WTC11 (cell line): ENCODE data around the gene SPTBN4. TPM values are rescaled to one million over a fixed set of nuclear protein-coding genes. Genes with fewer than 3 reads are reported as not detected.

Experiments used
- ATAC-seq: fragments of 200-7000 bp; cut with Tn5 transposase; 2 replicates; pipeline ENCODE4 v1.10.0; 2021; ENCODE audit warnings: mild to moderate bottlenecking, moderate library complexity
- CTCF ChIA-PET: fragments of 300-600 bp; sonication (Branson Sonifier 250); formaldehyde crosslinking; loops from one replicate; lab custom pipeline; 2021; ENCODE audit warnings: antibody characterized with exemption; lab: Charles Lee
- POLR2A ChIA-PET: fragments of 350-600 bp; sonication (Branson Sonifier 250); formaldehyde crosslinking; loops from one replicate; lab custom pipeline; 2021; ENCODE audit warnings: antibody characterized with exemption; lab: Charles Lee
- DNase-seq: peaks from one replicate; pipeline ENCODE4 v3.0.0; 2021; ENCODE audit warnings: low spot score
- H3K27ac Mint-ChIP-seq: 2 replicates; pipeline ENCODE4 v1.8.0; 2021; ENCODE audit warnings: mixed read lengths
- H3K27me3 Mint-ChIP-seq: 2 replicates; pipeline ENCODE4 v1.8.0; 2021; ENCODE audit warnings: low read depth, mild to moderate bottlenecking, moderate library complexity, mixed read lengths
- H3K36me3 Mint-ChIP-seq: 2 replicates; pipeline ENCODE4 v1.8.0; 2021; ENCODE audit warnings: mixed read lengths
- H3K4me1 Mint-ChIP-seq: 2 replicates; pipeline ENCODE4 v1.8.0; 2022; ENCODE audit warnings: mixed read lengths
- H3K4me3 Mint-ChIP-seq: 2 replicates; pipeline ENCODE4 v1.8.0; 2021; ENCODE audit warnings: mild to moderate bottlenecking, moderate library complexity, mixed read lengths
- H3K9me3 Mint-ChIP-seq: 2 replicates; pipeline ENCODE4 v1.8.0; 2021; ENCODE audit warnings: mixed read lengths
- AR ChIP-seq: fragments of 250-450 bp; sonication (Bioruptor Pico); IDR thresholded peaks from 2 replicates; pipeline ENCODE4 v1.9.0; 2021; ENCODE audit warnings: mild to moderate bottlenecking
- E2F5 ChIP-seq: sonication (generic); formaldehyde crosslinking; IDR thresholded peaks from 2 replicates; pipeline ENCODE4 v1.8.1; 2022; ENCODE audit warnings: mild to moderate bottlenecking, moderate library complexity, missing genetic modification reagents
- FOXP1 ChIP-seq: sonication (generic); formaldehyde crosslinking; IDR thresholded peaks from 2 replicates; pipeline ENCODE4 v1.8.0; 2022; ENCODE audit warnings: missing genetic modification reagents, mild to moderate bottlenecking, moderate library complexity, borderline replicate concordance
- NFYB ChIP-seq: sonication (generic); formaldehyde crosslinking; conservative IDR thresholded peaks from 2 replicates; pipeline ENCODE4 v1.8.0; 2022; ENCODE audit warnings: low read depth, missing genetic modification reagents
- OVOL2 ChIP-seq: fragments of 250-450 bp; sonication (Bioruptor Pico); IDR thresholded peaks from 2 replicates; pipeline ENCODE4 v1.9.0; 2021; ENCODE audit warnings: mild to moderate bottlenecking, borderline replicate concordance
- PRDM15 ChIP-seq: sonication (generic); formaldehyde crosslinking; IDR thresholded peaks from 2 replicates; pipeline ENCODE4 v1.8.0; 2022; ENCODE audit warnings: missing genetic modification reagents
- TP53 ChIP-seq: sonication (generic); formaldehyde crosslinking; IDR thresholded peaks from 2 replicates; pipeline ENCODE4 v1.8.1; 2023; ENCODE audit warnings: mild to moderate bottlenecking, missing genetic modification reagents
- ZNF138 ChIP-seq: sonication (generic); formaldehyde crosslinking; conservative IDR thresholded peaks from 2 replicates; pipeline ENCODE4 v1.8.1; 2022; ENCODE audit warnings: mild to moderate bottlenecking, moderate library complexity, missing genetic modification reagents
- ZNF263 ChIP-seq: sonication (generic); formaldehyde crosslinking; IDR thresholded peaks from 2 replicates; pipeline ENCODE4 v1.8.1; 2022; ENCODE audit warnings: low read depth, mild to moderate bottlenecking, moderate library complexity, missing genetic modification reagents
- ZNF423 ChIP-seq: fragments of 250-450 bp; sonication (Bioruptor Pico); IDR thresholded peaks from 2 replicates; pipeline ENCODE4 v2.1.2; 2022; ENCODE audit warnings: mild to moderate bottlenecking, moderate library complexity
- total RNA-seq: library from RNA; stranded (reverse); gene quantifications from 3 replicates; pipeline ENCODE4 v1.2.3, GENCODE V29; 2021
- TF ChIP-seq, protein P1 (sequence below): sonication (generic); formaldehyde crosslinking; IDR thresholded peaks from 2 replicates; pipeline ENCODE4 v1.8.0; 2022; ENCODE audit warnings: mild to moderate bottlenecking, missing genetic modification reagents
- TF ChIP-seq, protein P2 (sequence below): sonication (generic); formaldehyde crosslinking; IDR thresholded peaks from 2 replicates; pipeline ENCODE4 v1.8.1; 2022; ENCODE audit warnings: mild to moderate bottlenecking, missing genetic modification reagents, moderate library complexity, borderline replicate concordance

The SPTBN4 gene
- total RNA-seq, 1 experiment from 2014 or later = 2.8 TPM

- H3K27me3 Mint-ChIP-seq = peaks cover under 1% of the 10 kb centered on the region
- peak overlapping the region; percentile 69 for H3K4me3 Mint-ChIP-seq
- CTCF ChIA-PET = interaction anchor here (1.3 to 2.8 kb wide), 10 partner anchors 13 to 181 kb away, joined by 3 to 55 read pairs (median 16); partner anchors contain the start of genes BLVRB and SERTAD3
These were observed 44.6 kb upstream of the SPTBN4 start for GRCh38 chr19:40421993-40422747.

GRCh38 chr19:40422748-40423566 lies 43.8 kb upstream of the SPTBN4 start:
- CTCF ChIA-PET = interaction anchor here (1.5 kb wide), 1 partner anchor 21 kb away, joined by 3 read pairs; the partner anchor contains the start of gene SERTAD3
- H3K9me3 Mint-ChIP-seq = no peaks in the 10 kb centered on the region
- H3K4me3 Mint-ChIP-seq = peak overlapping the region; percentile 69; the same call in 1 of the 2 replicates
- H3K4me1 Mint-ChIP-seq = peaks cover 16% of the 10 kb centered on the region
- peaks cover 3% of the 10 kb centered on the region for H3K27me3 Mint-ChIP-seq
- H3K36me3 Mint-ChIP-seq = no peaks in the 10 kb centered on the region; the same call in 1 of the 2 replicates
- ATAC-seq (no peak), DNase-seq (no peak)
- POLR2A ChIA-PET = no interaction called here
- TF ChIP-seq PRDM15 (CRISPR knock-in tag) (peak; percentile 55; the same call in 1 of the 2 replicates), ZNF138 (CRISPR knock-in tag) (no peak)
- TF ChIP-seq, protein P1, sequence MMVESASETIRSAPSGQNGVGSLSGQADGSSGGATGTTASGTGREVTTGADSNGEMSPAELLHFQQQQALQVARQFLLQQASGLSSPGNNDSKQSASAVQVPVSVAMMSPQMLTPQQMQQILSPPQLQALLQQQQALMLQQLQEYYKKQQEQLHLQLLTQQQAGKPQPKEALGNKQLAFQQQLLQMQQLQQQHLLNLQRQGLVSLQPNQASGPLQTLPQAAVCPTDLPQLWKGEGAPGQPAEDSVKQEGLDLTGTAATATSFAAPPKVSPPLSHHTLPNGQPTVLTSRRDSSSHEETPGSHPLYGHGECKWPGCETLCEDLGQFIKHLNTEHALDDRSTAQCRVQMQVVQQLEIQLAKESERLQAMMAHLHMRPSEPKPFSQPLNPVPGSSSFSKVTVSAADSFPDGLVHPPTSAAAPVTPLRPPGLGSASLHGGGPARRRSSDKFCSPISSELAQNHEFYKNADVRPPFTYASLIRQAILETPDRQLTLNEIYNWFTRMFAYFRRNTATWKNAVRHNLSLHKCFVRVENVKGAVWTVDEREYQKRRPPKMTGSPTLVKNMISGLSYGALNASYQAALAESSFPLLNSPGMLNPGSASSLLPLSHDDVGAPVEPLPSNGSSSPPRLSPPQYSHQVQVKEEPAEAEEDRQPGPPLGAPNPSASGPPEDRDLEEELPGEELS (CRISPR knock-in tag) = 0 out of 2 replicates have a peak, but pooled peaks have one; percentile 22
- peak overlapping the region; percentile 63; the same call in 1 of the 2 replicates for H3K27ac Mint-ChIP-seq

More at GRCh38 chr19:40421993-40422747, 44.6 kb upstream of the SPTBN4 start:
- Mint-ChIP-seq H3K9me3 (no peaks in the 10 kb centered on the region), H3K4me1 (peaks cover 22% of the 10 kb centered on the region), H3K27ac (peak overlapping the region; percentile 63; the same call in 1 of the 2 replicates), H3K36me3 (no peaks in the 10 kb centered on the region; the same call in 1 of the 2 replicates)
- ATAC-seq (no peak), DNase-seq (no peak)
- TF ChIP-seq OVOL2 (CRISPR knock-in tag) (no peak), AR (CRISPR knock-in tag) (no peak), ZNF423 (CRISPR knock-in tag) (no peak), TP53 (CRISPR knock-in tag) (no peak), ZNF263 (no peak), NFYB (no peak), FOXP1 (CRISPR knock-in tag) (no peak), E2F5 (CRISPR knock-in tag) (no peak)
- TF ChIP-seq, protein P2, sequence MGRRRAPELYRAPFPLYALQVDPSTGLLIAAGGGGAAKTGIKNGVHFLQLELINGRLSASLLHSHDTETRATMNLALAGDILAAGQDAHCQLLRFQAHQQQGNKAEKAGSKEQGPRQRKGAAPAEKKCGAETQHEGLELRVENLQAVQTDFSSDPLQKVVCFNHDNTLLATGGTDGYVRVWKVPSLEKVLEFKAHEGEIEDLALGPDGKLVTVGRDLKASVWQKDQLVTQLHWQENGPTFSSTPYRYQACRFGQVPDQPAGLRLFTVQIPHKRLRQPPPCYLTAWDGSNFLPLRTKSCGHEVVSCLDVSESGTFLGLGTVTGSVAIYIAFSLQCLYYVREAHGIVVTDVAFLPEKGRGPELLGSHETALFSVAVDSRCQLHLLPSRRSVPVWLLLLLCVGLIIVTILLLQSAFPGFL (CRISPR knock-in tag) = no peak
- POLR2A ChIA-PET = interaction anchor here (1.8 kb wide), 1 partner anchor 21 kb away, joined by 17 read pairs; no protein-coding TSS in a partner anchor
